ENCODE measurements around the gene ST6GALNAC2. TPM values are rescaled to one million over a fixed set of nuclear protein-coding genes. Genes with fewer than 3 reads are reported as not detected.

ST6GALNAC2 gene
- polyA plus RNA-seq, 1 donor (not counting 4 experiments of a cell fraction or from before 2014, with no cell fraction given), result 45.8 TPM

GRCh38 chr17:76630151-76630550 lies 44.5 kb upstream of the ST6GALNAC2 start:
- dilution Hi-C loops (cut with MboI; ENCODE audit: extremely low pct_ligation_motif_present, low sequenced_read_pairs), result no loop called here

DNA sequence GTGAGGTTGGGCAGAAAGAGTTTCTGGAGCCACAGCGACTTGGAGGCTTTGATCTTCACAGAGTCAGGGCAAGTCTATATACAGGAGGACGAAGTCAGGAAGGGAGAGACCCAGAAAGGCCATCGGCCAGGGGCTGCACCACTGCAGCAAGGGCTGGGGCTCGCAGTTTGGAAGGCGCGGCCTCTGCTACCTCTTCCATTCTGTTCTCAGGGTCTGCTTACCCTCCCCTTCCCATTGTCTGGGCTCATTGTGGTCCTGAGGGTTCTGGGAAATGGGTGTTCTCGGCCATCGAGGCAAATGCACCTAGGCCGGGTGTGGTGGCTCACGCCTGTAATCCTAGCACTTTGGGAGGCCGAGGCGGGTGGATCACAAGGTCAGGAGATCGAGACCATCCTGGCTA lies 41.9 kb upstream of the ST6GALNAC2 start:
- Histone ChIP-seq H3K4me1 (ENCODE audit: control insufficient read depth, extremely low read depth, insufficient read depth, low read length) (peaks cover 9% of the 10 kb centered on the region), H3K4me3 (ENCODE audit: control insufficient read depth in 2 of 3, extremely low read depth in 1 of 3, insufficient read depth in 2 of 3, low read depth in 1 of 3, low read length in 3 of 3) (no peak overlapping the region), H2AFZ (ENCODE audit: control insufficient read depth, low read length) (no peak overlapping the region), H3K9me3 (ENCODE audit: control insufficient read depth, low read depth, low read length) (no peaks in the 10 kb centered on the region), H3K4me2 (ENCODE audit: control insufficient read depth, extremely low read depth, insufficient read depth, low read depth, low read length) (no peak overlapping the region), H3K27ac (ENCODE audit: control insufficient read depth, insufficient read depth, low read length) (no peak overlapping the region), H3K27me3 (ENCODE audit: control insufficient read depth, extremely low read depth, insufficient read depth, low read length) (peaks cover 5% of the 10 kb centered on the region), H3K9ac (ENCODE audit: control insufficient read depth, extremely low read depth, insufficient read depth, low read length) (no peak overlapping the region), H3K79me2 (ENCODE audit: control insufficient read depth, insufficient read depth, low read length) (no peaks in the 10 kb centered on the region), H4K20me1 (ENCODE audit: control insufficient read depth, extremely low read depth, insufficient read depth, low read length) (no peaks in the 10 kb centered on the region), H3K36me3 (ENCODE audit: control insufficient read depth in 2 of 2, extremely low read depth in 1 of 2, insufficient read depth in 2 of 2, low read length in 2 of 2) (no peaks in the 10 kb centered on the region), H3K9me1 (ENCODE audit: control insufficient read depth, extremely low read depth, insufficient read depth, low read length) (no peaks in the 10 kb centered on the region)
- TF ChIP-seq EZH2 (IDR thresholded peaks at IDR 0.05; ENCODE audit: low read length) (no peak), CTCF (optimal IDR thresholded peaks at IDR 0.05 in 1 of 3, IDR thresholded peaks at IDR 0.05 in 1 of 3, conservative IDR thresholded peaks at IDR 0.05 in 1 of 3; ENCODE audit: extremely low read depth in 1 of 3, insufficient read depth in 2 of 3, low read length in 3 of 3) (no peak)
- dilution Hi-C loops (cut with MboI; ENCODE audit: extremely low pct_ligation_motif_present, low sequenced_read_pairs), result no loop called here
- DNase-seq (ENCODE audit: low read depth, low spot score), result no peak
- FAIRE-seq, result no peak

More at GRCh38 chr17:76630151-76630550, 44.5 kb upstream of the ST6GALNAC2 start:
- no peak overlapping the region for H3K9ac ChIP-seq (ENCODE audit: control insufficient read depth, extremely low read depth, insufficient read depth, low read length)
- no peak overlapping the region for H3K4me2 ChIP-seq (ENCODE audit: control insufficient read depth, extremely low read depth, insufficient read depth, low read depth, low read length)
- DNase-seq (ENCODE audit: low read depth, low spot score) (no peak), FAIRE-seq (no peak)
- H3K4me1 ChIP-seq (ENCODE audit: control insufficient read depth, extremely low read depth, insufficient read depth, low read length), result no peaks in the 10 kb centered on the region
- H3K79me2 ChIP-seq (ENCODE audit: control insufficient read depth, insufficient read depth, low read length), result no peaks in the 10 kb centered on the region
- no peak overlapping the region for H3K4me3 ChIP-seq (ENCODE audit: control insufficient read depth in 2 of 3, extremely low read depth in 1 of 3, insufficient read depth in 2 of 3, low read depth in 1 of 3, low read length in 3 of 3)
- H3K9me1 ChIP-seq (ENCODE audit: control insufficient read depth, extremely low read depth, insufficient read depth, low read length), result no peaks in the 10 kb centered on the region
- no peak for TF ChIP-seq EZH2 (IDR thresholded peaks at IDR 0.05; ENCODE audit: low read length)
- TF ChIP-seq CTCF (optimal IDR thresholded peaks at IDR 0.05 in 1 of 3, IDR thresholded peaks at IDR 0.05 in 1 of 3, conservative IDR thresholded peaks at IDR 0.05 in 1 of 3; ENCODE audit: extremely low read depth in 1 of 3, insufficient read depth in 2 of 3, low read length in 3 of 3), result no peak
- no peaks in the 10 kb centered on the region for H3K36me3 ChIP-seq (ENCODE audit: control insufficient read depth in 2 of 2, extremely low read depth in 1 of 2, insufficient read depth in 2 of 2, low read length in 2 of 2)
- no peak overlapping the region for H2AFZ ChIP-seq (ENCODE audit: control insufficient read depth, low read length)
- H4K20me1 ChIP-seq (ENCODE audit: control insufficient read depth, extremely low read depth, insufficient read depth, low read length), result no peaks in the 10 kb centered on the region
- no peaks in the 10 kb centered on the region for H3K9me3 ChIP-seq (ENCODE audit: control insufficient read depth, low read depth, low read length)
- H3K27ac ChIP-seq (ENCODE audit: control insufficient read depth, insufficient read depth, low read length), result no peak overlapping the region
- H3K27me3 ChIP-seq (ENCODE audit: control insufficient read depth, extremely low read depth, insufficient read depth, low read length), result peaks cover 5% of the 10 kb centered on the region
